Right lobe of liver (tissue), 4 donors: ENCODE results near the gene DES.

Experiments used
- POLR2A ChIP-seq: fragments of 450-650 bp; IDR thresholded peaks from one replicate; pipeline ENCODE4 v1.6.1; 2017; ENCODE audit warnings: antibody characterized with exemption, mild to moderate bottlenecking
- TF ChIP-seq, protein P1 (sequence below), 4 donors: fragments of 200-600 bp in 3 of 4; fragments of 450-650 bp in 1 of 4; IDR thresholded peaks; one replicate each; pipeline versions ENCODE4 v1.5.1 to v1.8.0; 2016 to 2022; ENCODE audit warnings: antibody characterized with exemption in 4 of 4, mild to moderate bottlenecking in 2 of 4
- donor health status: DM: no; HTN: no; CAD: no.
- donor health status: DM: no; HTN: no; CAD: no.
- donor health status: DM: no; HTN: yes; CAD: no.

DNA sequence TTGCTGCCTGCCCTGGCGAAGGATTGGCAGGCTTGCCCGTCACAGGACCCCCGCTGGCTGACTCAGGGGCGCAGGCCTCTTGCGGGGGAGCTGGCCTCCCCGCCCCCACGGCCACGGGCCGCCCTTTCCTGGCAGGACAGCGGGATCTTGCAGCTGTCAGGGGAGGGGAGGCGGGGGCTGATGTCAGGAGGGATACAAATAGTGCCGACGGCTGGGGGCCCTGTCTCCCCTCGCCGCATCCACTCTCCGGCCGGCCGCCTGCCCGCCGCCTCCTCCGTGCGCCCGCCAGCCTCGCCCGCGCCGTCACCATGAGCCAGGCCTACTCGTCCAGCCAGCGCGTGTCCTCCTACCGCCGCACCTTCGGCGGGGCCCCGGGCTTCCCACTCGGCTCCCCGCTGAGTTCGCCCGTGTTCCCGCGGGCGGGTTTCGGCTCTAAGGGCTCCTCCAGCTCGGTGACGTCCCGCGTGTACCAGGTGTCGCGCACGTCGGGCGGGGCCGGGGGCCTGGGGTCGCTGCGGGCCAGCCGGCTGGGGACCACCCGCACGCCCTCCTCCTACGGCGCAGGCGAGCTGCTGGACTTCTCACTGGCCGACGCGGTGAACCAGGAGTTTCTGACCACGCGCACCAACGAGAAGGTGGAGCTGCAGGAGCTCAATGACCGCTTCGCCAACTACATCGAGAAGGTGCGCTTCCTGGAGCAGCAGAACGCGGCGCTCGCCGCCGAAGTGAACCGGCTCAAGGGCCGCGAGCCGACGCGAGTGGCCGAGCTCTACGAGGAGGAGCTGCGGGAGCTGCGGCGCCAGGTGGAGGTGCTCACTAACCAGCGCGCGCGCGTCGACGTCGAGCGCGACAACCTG lies at the start of gene DES:
- TF ChIP-seq, protein P1, sequence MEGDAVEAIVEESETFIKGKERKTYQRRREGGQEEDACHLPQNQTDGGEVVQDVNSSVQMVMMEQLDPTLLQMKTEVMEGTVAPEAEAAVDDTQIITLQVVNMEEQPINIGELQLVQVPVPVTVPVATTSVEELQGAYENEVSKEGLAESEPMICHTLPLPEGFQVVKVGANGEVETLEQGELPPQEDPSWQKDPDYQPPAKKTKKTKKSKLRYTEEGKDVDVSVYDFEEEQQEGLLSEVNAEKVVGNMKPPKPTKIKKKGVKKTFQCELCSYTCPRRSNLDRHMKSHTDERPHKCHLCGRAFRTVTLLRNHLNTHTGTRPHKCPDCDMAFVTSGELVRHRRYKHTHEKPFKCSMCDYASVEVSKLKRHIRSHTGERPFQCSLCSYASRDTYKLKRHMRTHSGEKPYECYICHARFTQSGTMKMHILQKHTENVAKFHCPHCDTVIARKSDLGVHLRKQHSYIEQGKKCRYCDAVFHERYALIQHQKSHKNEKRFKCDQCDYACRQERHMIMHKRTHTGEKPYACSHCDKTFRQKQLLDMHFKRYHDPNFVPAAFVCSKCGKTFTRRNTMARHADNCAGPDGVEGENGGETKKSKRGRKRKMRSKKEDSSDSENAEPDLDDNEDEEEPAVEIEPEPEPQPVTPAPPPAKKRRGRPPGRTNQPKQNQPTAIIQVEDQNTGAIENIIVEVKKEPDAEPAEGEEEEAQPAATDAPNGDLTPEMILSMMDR (IDR thresholded peaks at IDR 0.05) = no peak
- TF ChIP-seq POLR2A = no peak
